KBM-7 (cell line): Measurements from ENCODE around the gene NCAPD2.
"Not testable (repeated sequence)": the region's sequence is repeated elsewhere in the genome, so short reads cannot be mapped to it uniquely, and the experiment has no call there.

ENCODE experiments used
- DNase-seq: peaks from one replicate; pipeline ENCODE4 v3.0.0-alpha.2; 2015
- in situ Hi-C: fragments of 300-500 bp; cut with MboI; formaldehyde crosslinking; loops from 2 replicates; pipeline ENCODE4 v1.14.3; 2020; ENCODE audit warnings: low sequenced_read_pairs, low pct_unique_long_range_greater_than_20kb, mixed read lengths

NCAPD2 gene

GRCh38 chr12:6478416-6478815 is 15.5 kb upstream of the NCAPD2 start:
- in situ Hi-C loops, result no loop called here

GRCh38 chr12:6488240-6488639 is 5.7 kb upstream of the NCAPD2 start:
- no peak for DNase-seq
- in situ Hi-C loops, result no loop called here

More at GRCh38 chr12:6478416-6478815, 15.5 kb upstream of the NCAPD2 start:
- DNase-seq, result no peak

GRCh38 chr12:6489449-6489848 is 4.5 kb upstream of the NCAPD2 start:
- in situ Hi-C loops, result no loop called here
- no peak for DNase-seq

GRCh38 chr12:6490673-6491072 is 3.2 kb upstream of the NCAPD2 start:
- DNase-seq, in situ Hi-C loops: not testable (repeated sequence)

- in situ Hi-C loops, result no loop called here
- DNase-seq, result peak; percentile 97
These were observed 935 bp upstream of the NCAPD2 start, which contains the start of gene MRPL51 for GRCh38 chr12:6492838-6493496. MRPL51 (minus strand) TSS chr12:6493262; CDS start chr12:6493136, 126 bp downstream.

- in situ Hi-C loops, result no loop called here
These were observed 399 bp downstream of the NCAPD2 start for GRCh38 chr12:6494258-6494743.

GRCh38 chr12:6494968-6495367 is 1.1 kb downstream of the NCAPD2 start:
- DNase-seq, result no peak
- in situ Hi-C loops, result no loop called here

More at GRCh38 chr12:6494258-6494743, 399 bp downstream of the NCAPD2 start:
- DNase-seq, result no peak

- in situ Hi-C loops, DNase-seq: not testable (repeated sequence)
These were observed 3.4 kb downstream of the NCAPD2 start for GRCh38 chr12:6497291-6497690.

- in situ Hi-C loops, result no loop called here
- DNase-seq, result no peak
These were observed 6.6 kb downstream of the NCAPD2 start for GRCh38 chr12:6500466-6500865.

- DNase-seq, result no peak
- in situ Hi-C loops, result no loop called here
These were observed 13.4 kb downstream of the NCAPD2 start for GRCh38 chr12:6507102-6507998.

- in situ Hi-C loops, result no loop called here
These were observed 14.2 kb downstream of the NCAPD2 start for GRCh38 chr12:6508087-6508486.

GRCh38 chr12:6520186-6520585 is 26.3 kb downstream of the NCAPD2 start:
- DNase-seq, result no peak
- in situ Hi-C loops, result no loop called here

More at GRCh38 chr12:6508087-6508486, 14.2 kb downstream of the NCAPD2 start:
- no peak for DNase-seq

GRCh38 chr12:6522193-6522592 is 28.3 kb downstream of the NCAPD2 start:
- in situ Hi-C loops, result no loop called here

GRCh38 chr12:6523708-6524107 is 29.8 kb downstream of the NCAPD2 start:
- in situ Hi-C loops, result no loop called here
- no peak for DNase-seq

More at GRCh38 chr12:6522193-6522592, 28.3 kb downstream of the NCAPD2 start:
- DNase-seq, result no peak

GRCh38 chr12:6524648-6525047 is 30.7 kb downstream of the NCAPD2 start:
- DNase-seq, result no peak

GRCh38 chr12:6526201-6526600 is 32.3 kb downstream of the NCAPD2 start:
- DNase-seq, result no peak
- in situ Hi-C loops, result no loop called here

More at GRCh38 chr12:6524648-6525047, 30.7 kb downstream of the NCAPD2 start:
- in situ Hi-C loops, result no loop called here

- in situ Hi-C loops, result no loop called here
- no peak for DNase-seq
These were observed 33.0 kb downstream of the NCAPD2 start for GRCh38 chr12:6526766-6527525.

GRCh38 chr12:6527711-6528110 is 33.8 kb downstream of the NCAPD2 start:
- in situ Hi-C loops, result no loop called here
- DNase-seq, result no peak

GRCh38 chr12:6528539-6529235 is 34.8 kb downstream of the NCAPD2 start:
- in situ Hi-C loops, result no loop called here
- DNase-seq, result no peak
